Left ventricle myocardium inferior (tissue), 1 donor: Measurements from ENCODE around the gene DTNA. TPM values are rescaled to one million over a fixed set of nuclear protein-coding genes. Genes with fewer than 3 reads are reported as not detected.

Experiments
- DNase-seq: peaks from one replicate; pipeline ENCODE4 v3.0.0-alpha.2; 2020
- H3K27ac ChIP-seq: fragments of 200-600 bp; replicated peaks from 2 replicates; pipeline ENCODE4 v1.8.0; 2021
- H3K27me3 ChIP-seq: fragments of 200-600 bp; 2 replicates; pipeline ENCODE4 v1.8.0; 2021; ENCODE audit warnings: low read depth
- H3K36me3 ChIP-seq: fragments of 200-600 bp; 2 replicates; pipeline ENCODE4 v1.8.0; 2021
- H3K4me1 ChIP-seq: fragments of 200-600 bp; 2 replicates; pipeline ENCODE4 v1.8.0; 2021
- H3K4me3 ChIP-seq: fragments of 200-600 bp; 2 replicates; pipeline ENCODE4 v1.8.0; 2021; ENCODE audit warnings: mild to moderate bottlenecking, moderate library complexity
- H3K9me3 ChIP-seq: fragments of 200-600 bp; replicated peaks from 2 replicates; pipeline ENCODE4 v1.8.0; 2021
- CTCF ChIP-seq: fragments of 200-600 bp; IDR thresholded peaks from 2 replicates; pipeline ENCODE4 v1.8.0; 2021; ENCODE audit warnings: antibody characterized with exemption, mild to moderate bottlenecking, borderline replicate concordance
- intact Hi-C: fragments of 100-400 bp; cut with micrococcal nuclease; formaldehyde crosslinking; loops from one replicate; pipeline ENCODE4 v1.11.0; 2022
- total RNA-seq: library from RNA; stranded (reverse); fragmentation: NEBNext Ultra II Directional; extraction: Animal tissue kit (Norgen Biotek cat#: 25700); gene quantifications from one replicate; pipeline ENCODE4 v1.2.1, GENCODE V29; 2021
- donor health status: DM: no; HTN: yes; CAD: no; lungs with severe emphysema.

The DTNA gene
- total RNA-seq, 1 donor from 2014 or later = 167 TPM

- Histone ChIP-seq H3K36me3 (no peaks in the 10 kb centered on the region), H3K9me3 (no peaks in the 10 kb centered on the region), H3K27ac (no peak overlapping the region), H3K4me3 (no peak overlapping the region), H3K27me3 (no peaks in the 10 kb centered on the region), H3K4me1 (no peaks in the 10 kb centered on the region)
- no peak for TF ChIP-seq CTCF
- intact Hi-C loops = no loop called here
- no peak for DNase-seq
Observed at GRCh38 chr18:34933909-34934661, 224.0 kb downstream of the DTNA start.

- intact Hi-C loops = no loop called here
Observed at GRCh38 chr18:34936772-34937171, 226.7 kb downstream of the DTNA start.

GRCh38 chr18:34938090-34938489 lies 228.0 kb downstream of the DTNA start:
- Histone ChIP-seq H3K27ac (no peak overlapping the region), H3K4me1 (no peaks in the 10 kb centered on the region), H3K36me3 (no peaks in the 10 kb centered on the region), H3K4me3 (no peak overlapping the region), H3K9me3 (no peaks in the 10 kb centered on the region), H3K27me3 (peaks cover 3% of the 10 kb centered on the region)
- no peak for TF ChIP-seq CTCF
- intact Hi-C loops = no loop called here
- DNase-seq = no peak

More at GRCh38 chr18:34936772-34937171, 226.7 kb downstream of the DTNA start:
- Histone ChIP-seq H3K27ac (no peak overlapping the region), H3K4me1 (no peaks in the 10 kb centered on the region), H3K9me3 (no peaks in the 10 kb centered on the region), H3K36me3 (no peaks in the 10 kb centered on the region), H3K27me3 (peaks cover 3% of the 10 kb centered on the region), H3K4me3 (no peak overlapping the region)
- DNase-seq = no peak
- no peak for TF ChIP-seq CTCF
